ENCODE data around the gene DCST1.
A peak's percentile ranks its signal among the peaks of the same experiment; 100 is the strongest.
"Not testable (repeated sequence)": the region's sequence is repeated elsewhere in the genome, so short reads cannot be mapped to it uniquely, and the experiment has no call there.

DCST1 gene, protein sequence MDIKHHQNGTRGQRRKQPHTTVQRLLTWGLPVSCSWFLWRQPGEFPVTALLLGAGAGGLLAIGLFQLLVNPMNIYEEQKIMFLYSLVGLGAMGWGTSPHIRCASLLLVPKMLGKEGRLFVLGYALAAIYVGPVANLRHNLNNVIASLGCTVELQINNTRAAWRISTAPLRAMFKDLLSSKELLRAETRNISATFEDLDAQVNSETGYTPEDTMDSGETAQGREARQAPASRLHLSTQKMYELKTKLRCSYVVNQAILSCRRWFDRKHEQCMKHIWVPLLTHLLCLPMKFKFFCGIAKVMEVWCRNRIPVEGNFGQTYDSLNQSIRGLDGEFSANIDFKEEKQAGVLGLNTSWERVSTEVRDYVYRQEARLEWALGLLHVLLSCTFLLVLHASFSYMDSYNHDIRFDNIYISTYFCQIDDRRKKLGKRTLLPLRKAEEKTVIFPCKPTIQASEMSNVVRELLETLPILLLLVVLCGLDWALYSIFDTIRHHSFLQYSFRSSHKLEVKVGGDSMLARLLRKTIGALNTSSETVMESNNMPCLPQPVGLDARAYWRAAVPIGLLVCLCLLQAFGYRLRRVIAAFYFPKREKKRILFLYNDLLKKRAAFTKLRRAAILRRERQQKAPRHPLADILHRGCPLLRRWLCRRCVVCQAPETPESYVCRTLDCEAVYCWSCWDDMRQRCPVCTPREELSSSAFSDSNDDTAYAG

GRCh38 chr1:155033524-155033923 is at the start of gene DCST1, which contains the start of gene DCST2:
DCST1 (plus strand) TSS chr1:155033824; CDS start chr1:155034037, 213 bp downstream.
DCST2 (minus strand) TSS chr1:155033781; CDS start chr1:155033701, 80 bp downstream.
- Mint-ChIP-seq H3K36me3 (ENCODE audit: low read depth) (no peaks in the 10 kb centered on the region), H3K4me1 (ENCODE audit: low read depth) (no peaks in the 10 kb centered on the region), H3K4me3 (no peak within 1 kb of the TSS)

GRCh38 chr1:154986736-154987135 is 46.9 kb upstream of the DCST1 start:
- H3K27me3 Mint-ChIP-seq (ENCODE audit: low read depth); H3K4me1 Mint-ChIP-seq (ENCODE audit: low read depth); H3K27ac Mint-ChIP-seq; DNase-seq (ENCODE audit: low spot score); H3K4me3 Mint-ChIP-seq; H3K9me3 Mint-ChIP-seq: not testable (repeated sequence)
- H3K36me3 Mint-ChIP-seq (ENCODE audit: low read depth) = peaks cover 22% of the 10 kb centered on the region

More at GRCh38 chr1:155033524-155033923, at the start of gene DCST1, which contains the start of gene DCST2:
- no peak within 1 kb of the TSS for H3K27ac Mint-ChIP-seq
- DNase-seq (ENCODE audit: low spot score) = no peak
- peaks cover 8% of the 10 kb centered on the region for H3K27me3 Mint-ChIP-seq (ENCODE audit: low read depth)
- H3K9me3 Mint-ChIP-seq = no peaks in the 10 kb centered on the region

DNA sequence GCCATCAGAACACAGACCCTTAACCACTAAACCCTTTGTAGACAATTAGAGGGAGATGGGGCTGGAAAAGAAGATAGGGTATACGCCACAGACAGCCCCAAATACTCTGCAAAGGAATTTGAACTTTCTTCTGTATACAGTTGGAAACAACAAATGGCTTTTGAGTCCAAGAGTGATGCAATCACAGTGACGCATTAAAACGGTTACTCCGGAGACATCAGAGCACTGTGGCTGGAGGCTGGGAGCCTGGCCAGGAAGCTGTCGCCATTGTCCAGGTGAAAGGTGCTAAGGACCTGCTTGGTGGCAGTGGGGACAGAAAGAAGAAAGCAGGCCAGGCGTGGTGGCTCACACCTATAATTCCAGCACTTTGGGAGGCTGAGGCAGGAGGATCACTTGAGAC is 46.3 kb upstream of the DCST1 start:
- Mint-ChIP-seq H3K36me3 (ENCODE audit: low read depth) (peaks cover 21% of the 10 kb centered on the region), H3K27me3 (ENCODE audit: low read depth) (no peaks in the 10 kb centered on the region), H3K4me1 (ENCODE audit: low read depth) (peaks cover 10% of the 10 kb centered on the region), H3K9me3 (no peaks in the 10 kb centered on the region), H3K4me3 (no peak overlapping the region), H3K27ac (no peak overlapping the region)
- no peak for DNase-seq (ENCODE audit: low spot score)

DNA sequence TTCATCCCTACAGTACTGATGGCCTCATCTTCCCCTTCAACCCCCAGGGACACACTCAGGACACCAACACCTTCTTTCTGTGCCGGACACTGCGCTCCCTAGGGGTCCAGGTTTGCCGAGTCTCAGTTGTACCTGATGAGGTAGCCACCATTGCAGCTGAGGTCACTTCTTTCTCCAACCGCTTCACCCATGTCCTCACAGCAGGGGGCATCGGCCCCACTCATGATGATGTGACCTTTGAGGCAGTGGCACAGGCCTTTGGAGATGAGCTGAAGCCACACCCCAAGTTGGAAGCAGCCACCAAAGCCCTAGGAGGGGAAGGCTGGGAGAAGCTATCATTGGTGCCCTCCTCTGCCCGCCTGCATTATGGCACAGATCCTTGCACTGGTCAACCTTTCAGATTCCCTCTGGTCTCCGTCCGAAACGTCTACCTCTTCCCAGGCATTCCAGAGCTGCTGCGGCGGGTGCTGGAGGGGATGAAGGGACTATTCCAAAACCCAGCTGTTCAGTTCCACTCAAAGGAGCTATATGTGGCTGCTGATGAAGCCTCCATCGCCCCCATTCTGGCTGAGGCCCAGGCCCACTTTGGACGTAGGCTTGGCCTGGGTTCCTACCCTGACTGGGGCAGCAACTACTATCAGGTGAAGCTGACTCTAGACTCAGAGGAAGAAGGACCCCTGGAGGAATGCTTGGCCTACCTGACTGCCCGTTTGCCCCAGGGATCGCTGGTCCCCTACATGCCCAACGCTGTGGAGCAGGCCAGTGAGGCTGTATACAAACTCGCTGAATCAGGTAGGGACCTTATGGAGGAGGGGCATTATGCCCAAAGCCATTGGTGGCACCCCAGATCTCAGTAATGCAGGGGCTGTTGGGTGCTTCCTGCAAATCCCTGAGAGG is 45.3 kb upstream of the DCST1 start:
- peaks cover 19% of the 10 kb centered on the region for H3K36me3 Mint-ChIP-seq (ENCODE audit: low read depth)
- no peaks in the 10 kb centered on the region for H3K9me3 Mint-ChIP-seq
- DNase-seq (ENCODE audit: low spot score) = no peak
- no peak overlapping the region for H3K27ac Mint-ChIP-seq
- peaks cover 10% of the 10 kb centered on the region for H3K4me1 Mint-ChIP-seq (ENCODE audit: low read depth)
- H3K4me3 Mint-ChIP-seq = no peak overlapping the region
- no peaks in the 10 kb centered on the region for H3K27me3 Mint-ChIP-seq (ENCODE audit: low read depth)

DNA sequence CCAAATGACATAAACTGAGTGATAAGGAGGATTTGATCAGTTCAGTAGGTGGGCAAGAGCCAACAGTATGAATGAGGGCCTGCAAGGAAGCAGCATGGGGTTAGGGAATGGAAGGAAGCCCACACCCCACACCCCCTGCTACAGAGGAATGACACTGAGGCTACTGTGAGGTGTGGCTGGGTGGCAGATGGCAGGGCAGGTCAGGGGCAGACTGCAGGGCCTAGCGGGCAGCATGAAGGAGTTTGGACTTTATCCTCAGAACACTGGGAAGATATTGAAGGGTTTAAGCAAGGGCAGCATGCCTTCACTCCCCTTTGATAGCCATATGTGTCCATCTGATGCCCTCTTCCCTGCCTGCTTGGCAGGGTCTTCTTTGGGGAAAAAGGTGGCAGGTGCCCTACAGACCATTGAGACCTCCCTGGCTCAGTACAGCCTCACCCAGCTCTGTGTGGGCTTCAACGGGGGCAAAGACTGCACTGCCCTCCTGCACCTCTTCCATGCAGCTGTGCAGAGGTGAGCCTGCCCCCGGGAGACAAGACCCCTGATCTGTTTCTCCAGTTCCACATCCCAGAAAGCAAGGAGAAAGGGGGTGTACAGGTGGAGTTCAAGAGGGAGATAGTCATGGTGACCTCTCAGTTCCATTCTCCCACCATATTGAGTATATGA is 44.3 kb upstream of the DCST1 start:
- H3K36me3 Mint-ChIP-seq (ENCODE audit: low read depth) = peaks cover 19% of the 10 kb centered on the region
- H3K27me3 Mint-ChIP-seq (ENCODE audit: low read depth) = no peaks in the 10 kb centered on the region
- DNase-seq (ENCODE audit: low spot score) = no peak
- peaks cover 3% of the 10 kb centered on the region for H3K4me1 Mint-ChIP-seq (ENCODE audit: low read depth)
- no peak overlapping the region for H3K27ac Mint-ChIP-seq
- H3K4me3 Mint-ChIP-seq = no peak overlapping the region
- H3K9me3 Mint-ChIP-seq = no peaks in the 10 kb centered on the region

DNA sequence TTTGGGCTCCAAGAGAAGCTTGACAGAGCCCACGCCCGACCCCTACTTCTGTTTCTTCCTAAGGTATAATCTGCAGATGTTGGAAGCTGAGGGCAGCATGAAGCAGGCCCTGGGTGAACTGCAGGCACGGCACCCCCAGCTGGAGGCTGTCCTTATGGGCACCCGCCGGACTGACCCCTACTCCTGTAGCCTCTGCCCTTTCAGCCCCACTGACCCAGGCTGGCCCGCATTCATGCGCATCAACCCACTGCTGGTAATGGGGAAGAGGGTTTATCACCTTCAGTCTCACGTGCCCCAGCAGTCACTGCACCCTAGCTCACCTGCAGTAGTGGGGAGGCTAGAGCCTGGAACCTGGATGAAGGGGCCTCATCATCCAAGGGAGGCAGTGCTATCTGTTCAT is 43.3 kb upstream of the DCST1 start:
- Mint-ChIP-seq H3K36me3 (ENCODE audit: low read depth) (peaks cover 19% of the 10 kb centered on the region), H3K4me3 (no peak overlapping the region), H3K4me1 (ENCODE audit: low read depth) (peaks cover 5% of the 10 kb centered on the region), H3K9me3 (no peaks in the 10 kb centered on the region), H3K27ac (no peak overlapping the region), H3K27me3 (ENCODE audit: low read depth) (no peaks in the 10 kb centered on the region)
- DNase-seq (ENCODE audit: low spot score) = no peak

DNA sequence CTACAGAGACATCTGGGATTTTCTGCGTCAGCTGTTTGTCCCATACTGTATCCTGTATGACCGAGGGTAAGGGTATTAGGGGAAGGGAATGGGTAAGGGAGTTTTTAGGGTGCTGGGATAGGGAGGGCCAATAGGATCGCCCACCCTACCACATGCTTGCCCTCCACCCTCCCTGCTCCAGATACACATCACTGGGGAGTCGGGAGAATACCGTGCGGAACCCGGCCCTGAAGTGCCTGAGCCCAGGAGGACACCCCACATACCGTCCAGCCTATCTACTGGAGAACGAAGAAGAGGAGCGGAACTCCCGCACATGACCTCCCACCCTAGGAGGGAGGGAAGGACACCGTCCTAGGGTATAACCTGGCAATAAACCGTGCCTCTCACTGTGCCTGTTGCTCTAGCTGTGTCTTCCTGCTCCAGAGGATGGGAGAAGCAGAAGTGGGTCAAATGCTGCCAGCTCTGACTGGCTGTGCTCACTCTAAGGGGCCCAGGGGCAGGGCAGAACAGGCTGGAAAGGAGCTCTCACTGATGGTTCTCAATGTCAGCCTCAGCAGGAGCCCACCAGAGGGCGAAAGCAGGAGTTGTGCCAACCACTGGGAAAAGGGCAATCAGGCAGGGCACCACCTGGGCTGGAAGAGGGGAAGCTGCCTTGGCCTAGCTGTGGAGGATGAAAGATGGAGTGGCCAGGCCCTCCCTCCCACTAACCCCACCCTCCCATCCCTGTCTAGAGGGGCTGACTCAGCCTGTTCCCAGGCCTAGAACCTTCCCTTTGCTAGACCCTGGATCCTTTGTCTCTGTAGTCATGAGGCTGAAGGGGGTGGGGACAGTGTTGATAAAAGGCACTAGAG is 40.7 kb upstream of the DCST1 start:
- no peak overlapping the region for H3K4me3 Mint-ChIP-seq
- no peak overlapping the region for H3K27ac Mint-ChIP-seq
- peaks cover 15% of the 10 kb centered on the region for H3K4me1 Mint-ChIP-seq (ENCODE audit: low read depth)
- peaks cover 11% of the 10 kb centered on the region for H3K36me3 Mint-ChIP-seq (ENCODE audit: low read depth)
- DNase-seq (ENCODE audit: low spot score) = no peak
- H3K9me3 Mint-ChIP-seq = no peaks in the 10 kb centered on the region
- H3K27me3 Mint-ChIP-seq (ENCODE audit: low read depth) = no peaks in the 10 kb centered on the region

DNA sequence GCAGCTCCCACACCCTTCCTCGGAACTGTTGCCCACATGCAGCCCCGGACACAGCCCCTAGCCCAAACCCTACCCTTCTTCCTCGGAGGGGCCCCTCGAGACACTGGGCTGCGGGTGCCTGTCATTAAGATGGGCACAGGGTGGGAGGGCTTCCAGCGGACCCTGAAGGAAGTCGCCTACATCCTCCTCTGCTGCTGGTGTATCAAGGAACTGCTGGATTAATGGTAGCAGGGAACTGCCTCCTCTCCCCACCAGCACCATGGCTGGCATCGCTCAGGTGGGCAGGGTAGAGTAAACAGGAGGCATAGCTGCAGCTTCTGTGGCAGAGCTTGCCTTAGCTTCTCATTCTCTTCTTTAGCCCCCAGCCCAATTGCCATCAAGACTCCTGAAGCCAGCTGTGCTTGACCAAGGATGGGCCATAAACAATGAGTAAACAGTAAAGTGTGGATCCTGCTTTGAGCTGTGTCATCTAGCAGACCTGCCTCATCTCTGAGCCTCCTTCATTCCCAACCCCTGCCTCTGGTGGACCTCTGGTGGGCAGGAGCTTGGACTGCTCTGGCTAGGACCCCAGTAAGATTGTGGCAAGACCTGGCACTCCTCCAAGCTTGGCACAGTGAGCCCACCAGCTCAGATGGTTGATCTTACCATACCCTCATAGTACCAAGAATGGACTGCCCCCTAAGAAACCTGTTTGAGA is 39.9 kb upstream of the DCST1 start, which contains the start of gene LENEP:
TSS of gene LENEP (plus strand) at position 15 of the 697 bp plus-strand sequence. CDS start at position 37, 22 bp downstream.
- no peaks in the 10 kb centered on the region for H3K27me3 Mint-ChIP-seq (ENCODE audit: low read depth)
- peaks cover 6% of the 10 kb centered on the region for H3K36me3 Mint-ChIP-seq (ENCODE audit: low read depth)
- H3K4me3 Mint-ChIP-seq = no peak within 1 kb of the TSS
- H3K9me3 Mint-ChIP-seq = no peaks in the 10 kb centered on the region
- H3K4me1 Mint-ChIP-seq (ENCODE audit: low read depth) = peaks cover 19% of the 10 kb centered on the region
- no peak for DNase-seq (ENCODE audit: low spot score)
- peak within 1 kb of the TSS; percentile 36 for H3K27ac Mint-ChIP-seq

DNA sequence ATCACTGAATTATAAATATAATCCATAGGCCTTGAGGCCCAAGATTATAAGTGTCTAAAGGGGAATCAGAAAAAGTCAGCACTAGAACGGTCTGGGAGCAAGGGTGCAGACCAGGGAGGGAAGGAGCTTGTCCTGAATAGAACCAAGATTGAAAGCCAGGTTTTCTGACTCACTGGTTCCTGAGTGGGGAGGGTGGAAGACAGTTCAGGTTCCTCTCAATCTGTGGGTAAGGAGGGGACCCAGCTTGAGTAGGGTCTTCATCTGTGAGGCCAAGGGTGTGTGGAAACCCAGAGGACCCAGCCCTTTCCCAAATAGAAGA is 39.4 kb upstream of the DCST1 start:
- DNase-seq (ENCODE audit: low spot score) = no peak
- H3K9me3 Mint-ChIP-seq = no peaks in the 10 kb centered on the region
- H3K27ac Mint-ChIP-seq = peak overlapping the region; percentile 36
- peaks cover 22% of the 10 kb centered on the region for H3K4me1 Mint-ChIP-seq (ENCODE audit: low read depth)
- H3K4me3 Mint-ChIP-seq = no peak overlapping the region
- H3K27me3 Mint-ChIP-seq (ENCODE audit: low read depth) = no peaks in the 10 kb centered on the region
- peaks cover 2% of the 10 kb centered on the region for H3K36me3 Mint-ChIP-seq (ENCODE audit: low read depth)

DNA sequence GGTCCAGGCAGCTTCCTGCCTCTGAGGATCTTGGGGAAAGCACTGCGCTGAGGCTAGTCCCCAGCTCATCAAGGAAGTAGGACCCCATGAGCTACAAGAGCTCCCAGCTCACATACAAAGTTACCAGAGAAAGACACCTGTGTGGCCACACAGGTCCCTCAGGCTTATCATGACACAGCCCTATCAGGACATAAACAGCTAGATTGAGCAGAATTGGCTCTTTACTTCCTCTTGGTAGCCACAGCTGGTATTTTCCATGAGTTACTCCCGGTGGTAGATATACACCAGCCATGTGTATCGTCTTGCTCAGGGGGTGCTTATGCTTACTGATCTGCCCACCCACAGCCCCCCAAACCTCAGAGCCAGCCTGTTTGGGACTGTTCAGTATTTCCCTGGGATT is 39.0 kb upstream of the DCST1 start:
- H3K27me3 Mint-ChIP-seq (ENCODE audit: low read depth) = no peaks in the 10 kb centered on the region
- no peak overlapping the region for H3K4me3 Mint-ChIP-seq
- peaks cover 2% of the 10 kb centered on the region for H3K36me3 Mint-ChIP-seq (ENCODE audit: low read depth)
- H3K27ac Mint-ChIP-seq = peak overlapping the region; percentile 62
- no peaks in the 10 kb centered on the region for H3K9me3 Mint-ChIP-seq
- no peak for DNase-seq (ENCODE audit: low spot score)
- H3K4me1 Mint-ChIP-seq (ENCODE audit: low read depth) = peaks cover 23% of the 10 kb centered on the region

DNA sequence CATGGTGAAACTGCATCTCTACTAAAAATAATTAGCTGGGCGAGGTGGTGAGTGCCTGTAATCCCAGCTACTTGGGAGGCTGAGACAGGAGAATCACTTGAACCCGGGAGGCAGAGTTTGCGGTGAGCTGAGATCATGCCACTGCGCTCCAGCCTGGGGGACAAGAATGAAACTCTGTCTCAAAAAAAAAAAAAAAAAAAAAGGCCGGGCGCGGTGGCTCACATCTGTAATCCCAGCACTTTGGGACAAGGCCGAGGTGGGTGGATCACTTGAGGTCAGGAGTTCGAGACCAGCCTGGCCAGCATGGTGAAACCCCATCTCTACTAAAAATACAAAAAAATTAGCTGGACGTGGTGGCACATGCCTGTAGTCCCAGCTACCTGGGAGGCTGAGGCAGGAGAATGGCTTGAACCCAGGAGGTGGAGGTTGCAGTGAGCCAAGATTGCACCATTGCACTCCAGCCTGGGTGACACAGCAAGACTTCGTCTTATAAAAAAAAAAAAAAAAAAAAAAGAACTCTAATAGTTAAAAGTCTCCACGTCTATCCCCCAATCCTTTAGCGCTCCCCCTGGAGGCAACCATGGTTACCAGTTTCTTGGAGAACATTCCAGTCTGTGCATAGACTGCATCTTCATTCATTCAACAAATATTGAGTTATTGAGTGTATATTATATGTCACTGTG is 38.2 kb upstream of the DCST1 start:
- peak overlapping the region; percentile 62 for H3K27ac Mint-ChIP-seq
- DNase-seq (ENCODE audit: low spot score); H3K36me3 Mint-ChIP-seq (ENCODE audit: low read depth); H3K9me3 Mint-ChIP-seq; H3K4me3 Mint-ChIP-seq; H3K27me3 Mint-ChIP-seq (ENCODE audit: low read depth): not testable (repeated sequence)
- peaks cover 27% of the 10 kb centered on the region for H3K4me1 Mint-ChIP-seq (ENCODE audit: low read depth)

Data from T-helper 2 cell treated with Interferon-gamma antibody and Interleukin-4, amounts not matched to agents 5 μg/mL and 100 μg/mL, for 36 hours (primary cell).